Measurements from ENCODE around the gene CFH.

Gene CFH

GRCh38 chr1:196677781-196678509 is 26.1 kb downstream of the CFH start:
- TF ChIP-seq CTCF (IDR thresholded peaks at IDR 0.05; ENCODE audit: low read depth, low read length, missing control alignments), result no peak
- in situ Hi-C loops (cut with HindIII; ENCODE audit: low sequenced_read_pairs), result no loop called here
- DNase-seq (ENCODE audit: low read depth), result no peak

GRCh38 chr1:196678510-196678884 is 26.7 kb downstream of the CFH start:
- in situ Hi-C loops (cut with HindIII; ENCODE audit: low sequenced_read_pairs), result no loop called here
- TF ChIP-seq CTCF (IDR thresholded peaks at IDR 0.05; ENCODE audit: low read depth, low read length, missing control alignments), result no peak
- DNase-seq (ENCODE audit: low read depth), result peak; percentile 73
- no peak overlapping the region for H3K4me3 ChIP-seq (ENCODE audit: low read depth, low read length)

More at GRCh38 chr1:196677781-196678509, 26.1 kb downstream of the CFH start:
- H3K4me3 ChIP-seq (ENCODE audit: low read depth, low read length), result no peak overlapping the region

- in situ Hi-C loops (cut with HindIII; ENCODE audit: low sequenced_read_pairs), result no loop called here
- DNase-seq (ENCODE audit: low read depth), result no peak
- no peak overlapping the region for H3K4me3 ChIP-seq (ENCODE audit: low read depth, low read length)
- TF ChIP-seq CTCF (IDR thresholded peaks at IDR 0.05; ENCODE audit: low read depth, low read length, missing control alignments), result no peak
Observed at GRCh38 chr1:196680107-196680506, 28.3 kb downstream of the CFH start.

- DNase-seq (ENCODE audit: low read depth), result no peak
- no peak overlapping the region for H3K4me3 ChIP-seq (ENCODE audit: low read depth, low read length)
- in situ Hi-C loops (cut with HindIII; ENCODE audit: low sequenced_read_pairs), result no loop called here
- no peak for TF ChIP-seq CTCF (IDR thresholded peaks at IDR 0.05; ENCODE audit: low read depth, low read length, missing control alignments)
Observed at GRCh38 chr1:196684476-196684875, 32.6 kb downstream of the CFH start.

GRCh38 chr1:196685506-196685905 is 33.7 kb downstream of the CFH start:
- in situ Hi-C loops (cut with HindIII; ENCODE audit: low sequenced_read_pairs), result no loop called here
- no peak overlapping the region for H3K4me3 ChIP-seq (ENCODE audit: low read depth, low read length)
- no peak for DNase-seq (ENCODE audit: low read depth)
- TF ChIP-seq CTCF (IDR thresholded peaks at IDR 0.05; ENCODE audit: low read depth, low read length, missing control alignments), result no peak

GRCh38 chr1:196689001-196689400 is 37.2 kb downstream of the CFH start:
- in situ Hi-C loops (cut with HindIII; ENCODE audit: low sequenced_read_pairs), result no loop called here
- no peak for TF ChIP-seq CTCF (IDR thresholded peaks at IDR 0.05; ENCODE audit: low read depth, low read length, missing control alignments)
- no peak overlapping the region for H3K4me3 ChIP-seq (ENCODE audit: low read depth, low read length)
- DNase-seq (ENCODE audit: low read depth), result no peak

Data from astrocyte of the cerebellum (primary cell).